Measurements from ENCODE around the gene GALNT5. TPM values are rescaled to one million over a fixed set of nuclear protein-coding genes. Genes with fewer than 3 reads are reported as not detected.

Gene GALNT5
- total and polyA plus RNA-seq, 10 of the 15 experiments (the other 5 are each of a cell fraction or from before 2014, with no cell fraction given), result under 0.01 to 0.25 (median 0.03) TPM; not detected in 4

DNA sequence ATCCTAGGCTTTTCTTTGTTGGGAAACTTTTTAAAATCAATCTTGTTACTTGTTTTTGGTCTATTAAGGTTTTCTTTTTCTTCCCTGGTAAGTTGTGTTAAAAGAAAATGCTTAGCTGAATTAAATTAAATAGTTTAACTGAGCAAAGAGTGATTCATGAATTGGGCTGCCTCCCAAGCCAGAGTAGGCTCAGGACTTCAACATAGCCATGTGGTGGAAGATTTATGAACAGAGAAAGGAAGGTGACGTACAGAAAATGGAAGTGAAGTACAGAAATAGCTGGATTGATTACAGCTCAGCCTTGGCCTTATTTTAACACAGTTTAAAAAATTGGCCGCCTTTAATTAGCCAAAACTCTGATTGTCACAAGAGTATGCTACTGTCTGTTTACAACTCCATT, 27.9 kb upstream of the GALNT5 start:
- ChIA-PET SMC1A (ENCODE audit: uncharacterized antibody, unreplicated experiment) (interaction anchor here (1.3 kb wide), 2 partner anchors 8 to 36 kb away, joined by 3 to 4 read pairs; no protein-coding TSS in a partner anchor), POLR2A (no interaction called here)

GRCh38 chr2:157231476-157231875, 26.0 kb upstream of the GALNT5 start:
- no peak for DNase-seq (ENCODE audit: low read depth, low spot score)
- intact Hi-C loops (cut with micrococcal nuclease; ENCODE audit: unreplicated experiment), result no loop called here
- no peak overlapping the region for H3K4me2 ChIP-seq (ENCODE audit: control insufficient read depth, insufficient read depth)
- H3K79me2 ChIP-seq (ENCODE audit: control insufficient read depth, insufficient read depth, low read length), result no peaks in the 10 kb centered on the region
- H3K9ac ChIP-seq (ENCODE audit: control insufficient read depth, insufficient read depth, low read length), result no peak overlapping the region
- no peak overlapping the region for H2AFZ ChIP-seq (ENCODE audit: control insufficient read depth, low read depth, low read length)
- no peaks in the 10 kb centered on the region for H4K20me1 ChIP-seq (ENCODE audit: control insufficient read depth, insufficient read depth)
- H3K27ac ChIP-seq (ENCODE audit: control insufficient read depth, insufficient read depth), result no peak overlapping the region
- ATAC-seq, result no peak
- no peak overlapping the region for H3K4me3 ChIP-seq
- no peaks in the 10 kb centered on the region for H3K9me3 ChIP-seq (replicated peaks; ENCODE audit: control insufficient read depth, insufficient read depth, low read length)
- H3K27me3 ChIP-seq (replicated peaks in 1 of 2; ENCODE audit: control insufficient read depth in 2 of 2, insufficient read depth in 2 of 2, low read length in 1 of 2), result no peaks in the 10 kb centered on the region; a peak in 1 of 4 replicates
- FAIRE-seq, result no peak
- ChIA-PET RAD21 (ENCODE audit: unreplicated experiment) (no interaction called here), POLR2A (interaction anchor here (0.6 kb wide), 1 partner anchor 15 kb away, joined by 3 read pairs; no protein-coding TSS in a partner anchor), CTCF (no interaction called here), SMC1A (ENCODE audit: uncharacterized antibody, unreplicated experiment) (interaction anchor here (1.0 to 1.4 kb wide), 2 partner anchors 9 to 16 kb away, joined by 3 to 4 read pairs; no protein-coding TSS in a partner anchor)
- no peaks in the 10 kb centered on the region for H3K36me3 ChIP-seq (ENCODE audit: control insufficient read depth in 2 of 2, insufficient read depth in 2 of 2, low read length in 1 of 2)
- BruUV-seq (replicated peaks), result no TSS peak
- in situ Hi-C loops (cut with MboI), result no loop called here
- TF ChIP-seq NRF1 (conservative IDR thresholded peaks at IDR 0.05; ENCODE audit: low read depth, low read length) (no peak), GABPA (IDR thresholded peaks at IDR 0.05; ENCODE audit: low read depth) (no peak), HCFC1 (IDR thresholded peaks at IDR 0.05; ENCODE audit: low read length) (no peak), IKZF1 (conservative IDR thresholded peaks at IDR 0.05) (no peak), NR2C1 (IDR thresholded peaks at IDR 0.05) (no peak)
- no peaks in the 10 kb centered on the region for H3K4me1 ChIP-seq (ENCODE audit: control insufficient read depth, insufficient read depth, low read length)

More for the DNA sequence above, 27.9 kb upstream of the GALNT5 start:
- Histone ChIP-seq H3K4me3 (no peak overlapping the region), H3K79me2 (ENCODE audit: control insufficient read depth, insufficient read depth, low read length) (no peaks in the 10 kb centered on the region), H4K20me1 (ENCODE audit: control insufficient read depth, insufficient read depth) (no peaks in the 10 kb centered on the region), H3K9me3 (replicated peaks; ENCODE audit: control insufficient read depth, insufficient read depth, low read length) (no peaks in the 10 kb centered on the region), H3K27ac (ENCODE audit: control insufficient read depth, insufficient read depth) (no peak overlapping the region), H3K9ac (ENCODE audit: control insufficient read depth, insufficient read depth, low read length) (no peak overlapping the region), H3K4me1 (ENCODE audit: control insufficient read depth, insufficient read depth, low read length) (no peaks in the 10 kb centered on the region), H3K36me3 (ENCODE audit: control insufficient read depth in 2 of 2, insufficient read depth in 2 of 2, low read length in 1 of 2) (no peaks in the 10 kb centered on the region), H2AFZ (ENCODE audit: control insufficient read depth, low read depth, low read length) (no peak overlapping the region), H3K4me2 (ENCODE audit: control insufficient read depth, insufficient read depth) (no peak overlapping the region), H3K27me3 (replicated peaks in 1 of 2; ENCODE audit: control insufficient read depth in 2 of 2, insufficient read depth in 2 of 2, low read length in 1 of 2) (no peaks in the 10 kb centered on the region)
- ChIA-PET RAD21 (ENCODE audit: unreplicated experiment) (no interaction called here), CTCF (interaction anchor here (1.0 to 1.2 kb wide), 3 partner anchors 32 to 107 kb away, joined by 3 to 4 read pairs (median 3); no protein-coding TSS in a partner anchor)
- ATAC-seq, result no peak
- intact Hi-C loops (cut with micrococcal nuclease; ENCODE audit: unreplicated experiment) (no loop called here), in situ Hi-C loops (cut with MboI) (no loop called here)
- TF ChIP-seq EGR1 (IDR thresholded peaks at IDR 0.05; ENCODE audit: borderline replicate concordance in 1 of 2, low read depth in 2 of 2, low read length in 2 of 2), result no peak
- no peak for TF ChIP-seq TCF3 (IDR thresholded peaks at IDR 0.05; ENCODE audit: borderline replicate concordance, insufficient read depth, low read depth, low read length)
- TF ChIP-seq CREB1 (IDR thresholded peaks at IDR 0.05; ENCODE audit: low read depth), result no peak
- no peak for TF ChIP-seq RUNX3 (IDR thresholded peaks at IDR 0.05; ENCODE audit: low read length)
- TF ChIP-seq SP1 (IDR thresholded peaks at IDR 0.05; ENCODE audit: low read depth, low read length), result no peak
- TF ChIP-seq HDAC6 (IDR thresholded peaks at IDR 0.05; ENCODE audit: unreplicated experiment), result no peak
- TF ChIP-seq IKZF1 (conservative IDR thresholded peaks at IDR 0.05), result no peak
- no peak for TF ChIP-seq ZBED1 (IDR thresholded peaks at IDR 0.05; ENCODE audit: borderline replicate concordance)
- no peak for TF ChIP-seq HCFC1 (IDR thresholded peaks at IDR 0.05; ENCODE audit: low read length)
- no peak for TF ChIP-seq RCOR1 (conservative IDR thresholded peaks at IDR 0.05; ENCODE audit: low read depth, low read length)
- no peak for TF ChIP-seq FOXK2 (IDR thresholded peaks at IDR 0.05)
- no peak for TF ChIP-seq SMARCA5 (IDR thresholded peaks at IDR 0.05)
- no peak for TF ChIP-seq NR2C2 (IDR thresholded peaks at IDR 0.05; ENCODE audit: borderline replicate concordance, control insufficient read depth, insufficient read length, low read depth)
- TF ChIP-seq NFIC (IDR thresholded peaks at IDR 0.05; ENCODE audit: low read depth, low read length), result no peak
- TF ChIP-seq CREM (IDR thresholded peaks at IDR 0.05; ENCODE audit: low read depth), result no peak
- no peak for TF ChIP-seq BCL11A (IDR thresholded peaks at IDR 0.05; ENCODE audit: low read depth, low read length)
- no peak for TF ChIP-seq ZSCAN29 (IDR thresholded peaks at IDR 0.05)
- no peak for TF ChIP-seq RELA (IDR thresholded peaks at IDR 0.05; ENCODE audit: borderline replicate concordance, partially characterized antibody)
- no peak for TF ChIP-seq SIN3A (IDR thresholded peaks at IDR 0.05; ENCODE audit: low read depth, low read length)
- 51% methylated on average over 2 of the region's 2 CpGs for WGBS (ENCODE audit: insufficient coverage, insufficient replicate concordance, low lambda C conversion rate, missing lambda C conversion rate)
- BruUV-seq (replicated peaks), result no TSS peak
- DNase-seq (ENCODE audit: low read depth, low spot score), result no peak
- no peak for FAIRE-seq

All from GM12878 (cell line).